ENCODE measurements around the gene DRGX.

DRGX gene

DNA sequence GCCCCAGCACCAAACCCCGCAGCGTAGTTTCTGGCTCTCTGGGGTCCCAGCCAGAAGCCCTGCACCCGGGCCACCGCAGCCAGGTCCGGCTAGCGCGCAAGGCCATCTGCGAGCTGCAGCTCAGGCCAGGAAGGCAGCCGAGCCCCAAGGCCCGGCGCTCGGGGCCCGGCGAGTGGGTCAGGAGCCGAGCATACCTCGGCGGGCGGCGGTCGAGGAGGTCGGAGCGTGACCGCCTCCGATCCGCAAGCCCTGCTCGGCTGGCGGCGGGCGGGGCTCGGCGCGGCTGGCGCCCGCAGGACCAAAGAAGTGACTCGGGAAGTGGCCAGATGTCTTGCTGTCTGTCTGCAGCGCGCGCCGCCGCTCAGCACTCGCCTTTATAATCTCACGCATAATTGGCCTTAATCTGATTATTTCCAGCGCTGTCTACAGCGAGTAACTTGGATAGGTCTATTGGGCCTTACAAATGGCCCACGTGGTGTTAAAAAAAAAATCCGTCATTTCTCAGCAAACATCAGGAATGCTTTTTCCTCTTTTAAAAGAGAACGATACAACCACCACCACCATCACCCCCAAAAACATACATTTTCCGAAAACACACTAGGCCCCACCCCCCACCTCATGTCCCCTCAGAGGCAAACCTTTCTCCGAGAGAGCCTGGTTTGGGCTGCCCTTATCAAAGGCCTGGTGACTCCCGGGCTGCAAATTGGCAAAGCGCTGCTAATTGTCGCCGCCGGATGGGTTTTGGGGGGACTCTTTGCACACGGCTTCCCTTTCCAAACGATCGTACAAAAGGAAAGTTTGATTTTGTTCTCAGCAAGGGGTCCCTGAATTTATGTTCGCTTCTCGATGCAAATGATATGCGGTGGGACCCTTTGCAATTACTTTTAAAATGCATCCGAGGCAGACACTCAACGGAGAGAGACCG, at the start of gene DRGX:
Gene DRGX, minus strand, starts transcription at position 349 of the 925 bp plus-strand sequence. CDS start 649 bp downstream, outside the sequence.
- no peak for FAIRE-seq

DNA sequence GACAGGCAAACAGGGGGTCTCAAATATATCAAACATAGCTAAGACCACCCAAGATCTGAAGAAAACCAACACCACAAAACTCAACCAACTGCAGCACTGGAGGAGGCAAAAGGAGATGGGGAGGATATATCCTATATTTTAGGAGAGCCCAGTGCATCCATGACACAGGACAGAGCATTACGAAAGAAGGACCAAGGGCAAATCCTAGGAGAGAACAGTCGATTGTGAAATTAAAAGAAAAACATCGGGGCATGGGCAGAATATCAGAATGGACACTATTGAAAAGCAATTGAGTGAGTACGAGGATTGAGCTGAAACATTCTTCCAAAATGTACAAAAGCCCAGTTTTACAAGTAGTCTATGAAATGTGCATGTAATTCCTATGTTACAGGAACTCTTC, 48.5 kb upstream of the DRGX start:
- FAIRE-seq = no peak

DNA sequence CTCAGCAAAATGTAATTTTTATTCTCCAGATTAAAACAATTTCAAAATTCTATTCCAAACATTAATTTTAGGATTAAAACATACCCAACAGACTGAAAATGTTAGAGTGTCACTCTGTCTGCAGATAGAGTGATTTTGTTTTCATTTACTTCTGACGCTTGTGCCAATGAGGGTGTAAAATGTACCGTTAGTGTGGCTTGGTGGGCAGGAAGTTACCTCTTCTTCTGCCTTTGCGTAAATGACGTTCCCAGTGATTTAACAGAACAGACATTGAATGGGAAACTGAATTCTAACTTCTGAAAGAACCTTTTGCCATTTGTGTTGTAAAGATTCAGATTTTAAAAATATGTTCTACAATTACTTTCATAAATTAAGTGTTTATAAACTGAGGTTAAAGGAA, 47.0 kb upstream of the DRGX start:
- no peak for FAIRE-seq

GRCh38 chr10:49441488-49442476, 45.9 kb upstream of the DRGX start:
- no peak for FAIRE-seq

DNA sequence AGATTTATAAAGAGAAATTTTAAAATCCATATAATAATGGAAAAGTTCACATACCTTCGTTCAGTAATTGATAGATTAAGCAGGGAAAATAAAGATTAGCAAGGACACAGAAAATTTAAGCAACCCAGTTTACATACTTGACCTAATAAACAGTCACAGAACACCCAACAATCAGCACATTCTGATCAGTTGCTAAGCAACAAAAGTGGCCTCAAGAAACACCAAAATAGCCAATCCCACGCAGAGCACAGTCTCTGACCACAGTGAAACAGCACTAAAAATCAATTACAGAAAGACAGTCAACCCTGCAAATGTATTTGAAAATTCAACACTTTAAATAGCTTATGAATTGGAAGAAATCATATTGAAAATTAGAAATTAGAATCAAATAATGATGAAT, 39.3 kb upstream of the DRGX start:
- FAIRE-seq = no peak

DNA sequence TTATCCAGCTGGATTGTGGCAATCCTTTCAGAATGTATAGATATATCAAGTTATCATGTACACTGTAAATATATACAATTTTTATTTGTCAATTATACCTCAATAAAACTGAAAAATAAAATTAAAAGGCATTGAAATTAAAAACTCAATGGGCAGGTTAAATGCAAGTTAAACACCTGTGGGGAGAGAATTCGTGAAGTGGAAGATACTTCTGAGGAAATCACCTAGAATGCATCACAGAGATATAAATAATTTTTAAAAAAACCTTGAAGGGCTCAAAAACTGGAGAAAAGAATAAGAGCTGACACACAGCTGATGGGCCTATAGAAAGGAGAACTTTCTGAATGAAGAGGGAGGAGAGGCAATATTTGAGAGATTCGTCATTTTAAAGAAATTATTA, 37.2 kb upstream of the DRGX start:
- no peak for FAIRE-seq

DNA sequence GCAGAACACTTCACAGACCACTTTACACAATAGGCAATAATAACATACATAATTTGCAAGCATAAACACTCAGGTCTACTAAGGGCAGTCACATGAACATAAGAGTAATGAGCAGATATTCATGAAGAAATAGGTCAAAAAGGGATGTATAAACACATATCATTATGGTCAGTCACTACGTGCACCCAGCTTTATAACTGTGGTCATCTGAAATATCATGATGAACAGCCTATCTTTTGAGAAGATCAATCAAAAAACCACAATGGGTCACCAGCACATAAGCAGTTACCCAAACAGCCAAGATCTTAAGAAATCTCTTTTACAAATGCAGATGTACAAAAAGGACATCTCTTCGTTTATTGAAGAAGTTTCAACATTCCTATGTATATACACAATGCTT, 35.5 kb upstream of the DRGX start:
- no peak for FAIRE-seq

DNA sequence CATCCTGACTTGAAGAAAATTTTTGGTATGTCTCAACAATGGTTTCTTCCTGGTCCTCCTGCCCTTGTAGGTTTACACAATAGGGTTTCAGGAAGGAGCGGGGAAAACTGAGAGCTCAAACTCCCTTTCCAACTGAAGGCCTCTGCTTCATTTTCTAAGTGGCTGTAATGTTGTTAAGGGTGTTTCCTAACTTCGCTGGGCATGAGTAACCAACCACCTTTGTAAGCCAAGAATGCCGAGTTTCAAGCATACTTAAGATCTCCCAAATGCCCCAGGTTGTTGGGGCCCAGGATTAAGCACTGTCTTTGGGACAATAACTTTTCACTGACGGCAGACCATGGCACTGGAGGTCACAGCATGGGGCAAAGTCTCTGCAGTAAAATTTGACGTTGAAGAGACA, 33.6 kb upstream of the DRGX start:
- FAIRE-seq = no peak

- no peak for FAIRE-seq
Observed at GRCh38 chr10:49426490-49427360, 30.8 kb upstream of the DRGX start.

DNA sequence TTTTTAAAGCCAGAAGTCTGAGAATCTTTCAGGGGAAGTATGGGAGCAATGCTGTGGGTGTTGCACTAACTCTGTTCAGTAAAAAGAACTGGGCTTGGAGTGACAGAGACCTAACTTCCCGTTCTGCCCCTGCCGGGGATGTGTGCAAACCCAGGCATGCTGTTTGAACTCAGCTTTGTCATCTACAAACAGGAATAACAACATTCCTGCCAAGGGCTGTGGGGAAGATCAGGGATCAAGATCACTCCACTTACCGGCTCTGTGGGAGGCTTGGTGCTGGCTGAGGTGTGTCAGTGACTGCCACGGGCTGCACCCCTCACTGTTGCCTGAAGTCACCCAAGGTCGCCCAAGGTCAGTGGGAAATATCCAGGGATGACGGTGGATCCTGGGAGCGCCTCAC, 23.1 kb upstream of the DRGX start:
- no peak for FAIRE-seq

- FAIRE-seq = no peak
Observed at GRCh38 chr10:49418328-49418727, 22.4 kb upstream of the DRGX start.

DNA sequence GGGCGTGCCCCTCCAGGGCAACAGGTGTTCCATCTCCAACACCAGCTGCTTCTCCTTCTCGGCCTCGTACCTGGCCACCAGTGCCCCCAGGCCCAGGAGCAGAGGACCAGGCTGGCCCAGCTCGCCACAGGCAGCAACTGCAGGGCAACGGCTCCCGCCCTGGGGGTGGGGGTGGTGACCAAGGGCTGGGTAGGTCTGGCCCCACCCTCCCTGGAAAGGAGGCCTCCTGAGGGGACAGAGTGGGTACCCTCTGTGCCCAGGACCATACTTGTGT, 22.1 kb upstream of the DRGX start:
- FAIRE-seq = no peak

- no peak for FAIRE-seq
Observed at GRCh38 chr10:49417311-49418052, 21.6 kb upstream of the DRGX start.

- FAIRE-seq = no peak
Observed at GRCh38 chr10:49415846-49416245, 20.0 kb upstream of the DRGX start.

DNA sequence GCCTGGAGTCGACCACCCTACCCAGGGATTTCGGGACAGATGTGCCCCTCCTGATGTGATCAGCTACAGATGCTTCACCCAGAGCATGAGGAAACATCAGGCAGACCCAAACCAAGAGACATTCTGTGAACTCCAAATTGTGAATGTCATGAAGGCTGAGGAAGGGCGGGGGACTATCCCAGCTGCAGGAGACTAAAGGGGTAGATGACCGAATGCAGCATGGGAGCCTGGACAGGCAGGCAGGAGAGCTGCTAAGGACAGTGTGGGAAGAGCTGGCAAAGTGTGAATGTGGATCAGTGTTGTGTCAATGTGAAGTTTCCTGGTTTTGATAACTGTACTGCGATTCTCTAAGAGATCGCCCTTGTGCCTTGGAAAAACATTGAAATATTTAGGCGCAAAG, 19.2 kb upstream of the DRGX start:
- no peak for FAIRE-seq

DNA sequence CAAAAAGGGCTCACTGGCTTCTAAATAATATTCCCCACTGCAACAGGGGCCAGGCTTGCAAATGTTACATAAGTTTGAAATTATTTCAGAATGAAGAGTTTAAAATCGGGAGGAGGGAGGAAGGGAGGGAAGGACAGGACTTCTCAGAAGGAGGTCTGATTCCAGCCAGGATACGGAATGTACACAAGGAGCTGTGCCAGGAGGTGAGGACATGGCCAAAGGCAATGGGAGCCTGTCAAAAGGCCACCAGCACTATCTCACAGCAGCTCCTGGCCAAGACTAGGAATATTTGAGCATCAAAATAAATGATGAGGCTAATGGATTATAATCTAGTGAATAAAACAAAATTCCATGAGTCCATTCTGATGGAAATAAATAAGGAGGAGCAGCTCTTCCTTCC, 18.6 kb upstream of the DRGX start:
- no peak for FAIRE-seq

GRCh38 chr10:49412571-49412970, 16.7 kb upstream of the DRGX start:
- no peak for FAIRE-seq

GRCh38 chr10:49410365-49411074, 14.6 kb upstream of the DRGX start:
- FAIRE-seq = no peak

DNA sequence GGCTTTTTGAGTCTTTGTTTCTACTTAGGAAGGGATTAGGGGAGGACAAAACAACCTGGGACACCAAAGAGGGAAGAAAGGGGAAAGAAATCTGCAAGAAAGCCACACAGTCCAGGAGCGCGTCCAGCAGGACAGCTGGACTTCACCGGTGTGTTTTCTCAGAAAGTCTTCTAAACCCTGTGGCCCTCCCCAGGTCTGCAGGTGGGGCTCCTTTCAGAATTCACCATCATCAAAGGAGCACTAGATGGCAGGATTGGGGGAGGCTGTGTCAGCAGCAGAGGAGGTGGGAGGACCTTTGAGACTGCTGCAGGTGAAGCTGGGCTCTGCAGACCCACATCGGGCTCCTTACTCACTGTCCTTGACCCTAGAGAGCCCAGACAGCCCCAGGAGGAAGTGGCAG, 13.9 kb upstream of the DRGX start:
- FAIRE-seq = no peak

DNA sequence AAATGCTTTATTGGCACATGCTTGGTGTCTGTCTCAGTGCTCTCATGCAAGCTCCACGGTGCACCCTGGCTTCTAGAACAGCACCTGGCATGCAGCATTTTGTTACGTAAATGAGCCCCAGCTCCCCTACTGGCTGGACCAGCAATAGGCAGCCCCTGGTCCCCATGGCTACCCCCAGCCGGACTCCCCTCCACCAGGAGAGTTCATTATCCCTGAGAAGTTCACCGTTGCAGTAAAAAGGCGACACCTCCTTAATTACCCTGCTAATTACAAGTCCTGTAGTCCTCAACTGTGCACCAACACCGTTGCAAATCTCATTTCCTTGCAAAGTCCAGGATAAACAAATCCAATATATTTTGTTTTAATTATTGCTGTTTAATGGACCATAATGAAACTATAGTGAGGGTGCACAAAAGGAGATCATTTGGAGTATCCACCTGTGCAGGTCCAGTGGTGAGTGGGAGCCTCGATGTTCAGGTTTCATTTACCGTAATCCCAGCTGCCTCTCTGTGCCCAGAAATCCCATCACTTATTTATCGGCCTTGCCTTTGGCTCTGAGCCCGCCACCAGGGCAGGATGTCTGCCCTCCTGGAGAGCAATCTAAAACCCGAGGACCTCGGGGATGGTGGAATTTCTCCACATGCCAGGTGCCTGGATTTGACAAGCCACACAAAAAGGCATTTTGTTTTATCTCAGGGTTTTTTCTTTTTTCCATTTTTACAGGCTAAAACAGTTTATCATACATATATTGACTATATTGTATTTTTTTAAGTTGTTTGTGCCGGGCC, 12.8 kb upstream of the DRGX start:
- no peak for FAIRE-seq

Measured in A204.1 (cell line).